ENCODE results near the gene ADI1. TPM values are rescaled to one million over a fixed set of nuclear protein-coding genes. Genes with fewer than 3 reads are reported as not detected.

ADI1 gene
- total and polyA plus RNA-seq, 4 donors = 56.2 to 660 (median 158) TPM

DNA sequence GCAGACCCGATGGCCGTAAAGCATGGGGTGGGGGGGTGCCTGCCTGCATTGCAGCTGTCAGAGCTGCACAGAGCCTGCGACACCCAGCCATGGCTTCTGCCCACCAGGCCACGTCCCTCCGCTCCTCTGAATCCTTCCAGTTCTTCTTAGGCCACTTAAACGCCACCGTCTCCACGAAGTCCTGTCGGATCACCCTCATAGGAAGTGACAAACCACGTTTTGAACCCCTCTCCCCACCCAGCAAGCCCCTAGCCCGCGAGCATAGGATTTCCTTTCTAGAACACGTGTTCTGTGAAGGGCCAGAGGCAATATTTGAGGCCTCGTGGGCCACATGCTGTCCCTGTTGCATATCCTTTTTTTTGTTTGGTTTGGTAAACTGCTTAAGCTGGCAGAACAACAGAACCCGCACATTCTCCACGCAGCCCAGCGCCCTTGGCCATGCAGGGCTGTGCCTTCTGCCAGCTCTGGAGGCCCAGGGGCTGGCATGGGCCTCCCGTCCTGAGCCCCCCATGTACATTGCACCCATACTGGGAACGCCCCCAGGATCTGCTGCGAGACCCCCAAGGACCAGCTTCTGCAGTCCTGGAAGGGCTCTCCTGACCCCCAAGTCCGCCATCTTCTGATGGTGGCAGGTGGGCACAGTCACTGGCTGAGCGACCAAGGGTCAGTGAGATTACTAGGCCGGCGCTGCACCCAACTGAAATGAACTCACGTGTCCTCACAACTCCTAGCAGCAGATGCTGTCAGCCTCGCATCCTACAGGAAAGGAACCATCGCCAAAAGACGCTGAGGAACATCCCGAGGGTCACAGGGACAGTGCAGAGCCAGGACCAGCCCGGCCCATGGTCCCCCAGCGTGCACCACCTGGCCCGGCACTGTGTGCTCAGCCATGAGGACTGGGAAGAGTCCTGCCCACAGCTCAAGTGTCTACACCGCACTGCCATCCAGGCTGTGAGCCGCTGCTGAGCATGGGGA lies 35.1 kb downstream of the ADI1 start:
- WGBS = 94% methylated on average over 34 of the region's 34 CpGs
- Histone ChIP-seq H3K36me3 (ENCODE audit: control insufficient read depth in 4 of 4, insufficient read depth in 3 of 4, low read depth in 1 of 4, low read length in 3 of 4) (peaks cover 0 to 4% (median under 1%) of the 10 kb centered on the region in 4 donors), H3K4me1 (ENCODE audit: control insufficient read depth in 4 of 4, insufficient read depth in 4 of 4, low read length in 3 of 4) (peaks cover 0 to 10% (median 9%) of the 10 kb centered on the region in 4 donors), H3K27me3 (ENCODE audit: control insufficient read depth in 4 of 4, insufficient read depth in 4 of 4, low read length in 3 of 4) (no peaks in the 10 kb centered on the region), H3K9ac (ENCODE audit: low read depth in 1 of 2, low read length in 2 of 2) (no peak overlapping the region), H3K4me3 (ENCODE audit: low read depth in 1 of 3, low read length in 3 of 3) (no peak overlapping the region), H3K9me3 (ENCODE audit: control insufficient read depth in 4 of 4, low read length in 3 of 4) (no peaks in the 10 kb centered on the region), H3K27ac (ENCODE audit: low read depth in 1 of 2, low read length in 2 of 2) (no peak overlapping the region)
- TF ChIP-seq, protein P1, sequence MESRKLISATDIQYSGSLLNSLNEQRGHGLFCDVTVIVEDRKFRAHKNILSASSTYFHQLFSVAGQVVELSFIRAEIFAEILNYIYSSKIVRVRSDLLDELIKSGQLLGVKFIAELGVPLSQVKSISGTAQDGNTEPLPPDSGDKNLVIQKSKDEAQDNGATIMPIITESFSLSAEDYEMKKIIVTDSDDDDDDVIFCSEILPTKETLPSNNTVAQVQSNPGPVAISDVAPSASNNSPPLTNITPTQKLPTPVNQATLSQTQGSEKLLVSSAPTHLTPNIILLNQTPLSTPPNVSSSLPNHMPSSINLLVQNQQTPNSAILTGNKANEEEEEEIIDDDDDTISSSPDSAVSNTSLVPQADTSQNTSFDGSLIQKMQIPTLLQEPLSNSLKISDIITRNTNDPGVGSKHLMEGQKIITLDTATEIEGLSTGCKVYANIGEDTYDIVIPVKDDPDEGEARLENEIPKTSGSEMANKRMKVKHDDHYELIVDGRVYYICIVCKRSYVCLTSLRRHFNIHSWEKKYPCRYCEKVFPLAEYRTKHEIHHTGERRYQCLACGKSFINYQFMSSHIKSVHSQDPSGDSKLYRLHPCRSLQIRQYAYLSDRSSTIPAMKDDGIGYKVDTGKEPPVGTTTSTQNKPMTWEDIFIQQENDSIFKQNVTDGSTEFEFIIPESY (IDR thresholded peaks at IDR 0.05) = no peak
- TF ChIP-seq, protein P2, sequence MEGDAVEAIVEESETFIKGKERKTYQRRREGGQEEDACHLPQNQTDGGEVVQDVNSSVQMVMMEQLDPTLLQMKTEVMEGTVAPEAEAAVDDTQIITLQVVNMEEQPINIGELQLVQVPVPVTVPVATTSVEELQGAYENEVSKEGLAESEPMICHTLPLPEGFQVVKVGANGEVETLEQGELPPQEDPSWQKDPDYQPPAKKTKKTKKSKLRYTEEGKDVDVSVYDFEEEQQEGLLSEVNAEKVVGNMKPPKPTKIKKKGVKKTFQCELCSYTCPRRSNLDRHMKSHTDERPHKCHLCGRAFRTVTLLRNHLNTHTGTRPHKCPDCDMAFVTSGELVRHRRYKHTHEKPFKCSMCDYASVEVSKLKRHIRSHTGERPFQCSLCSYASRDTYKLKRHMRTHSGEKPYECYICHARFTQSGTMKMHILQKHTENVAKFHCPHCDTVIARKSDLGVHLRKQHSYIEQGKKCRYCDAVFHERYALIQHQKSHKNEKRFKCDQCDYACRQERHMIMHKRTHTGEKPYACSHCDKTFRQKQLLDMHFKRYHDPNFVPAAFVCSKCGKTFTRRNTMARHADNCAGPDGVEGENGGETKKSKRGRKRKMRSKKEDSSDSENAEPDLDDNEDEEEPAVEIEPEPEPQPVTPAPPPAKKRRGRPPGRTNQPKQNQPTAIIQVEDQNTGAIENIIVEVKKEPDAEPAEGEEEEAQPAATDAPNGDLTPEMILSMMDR (IDR thresholded peaks at IDR 0.05; ENCODE audit: low read depth, low read length, missing input control) = no peak
- TF ChIP-seq NR2F2 (IDR thresholded peaks at IDR 0.05) = no peak
- TF ChIP-seq, protein P3, sequence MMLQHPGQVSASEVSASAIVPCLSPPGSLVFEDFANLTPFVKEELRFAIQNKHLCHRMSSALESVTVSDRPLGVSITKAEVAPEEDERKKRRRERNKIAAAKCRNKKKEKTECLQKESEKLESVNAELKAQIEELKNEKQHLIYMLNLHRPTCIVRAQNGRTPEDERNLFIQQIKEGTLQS (IDR thresholded peaks at IDR 0.05) = no peak
- TF ChIP-seq, protein P4, sequence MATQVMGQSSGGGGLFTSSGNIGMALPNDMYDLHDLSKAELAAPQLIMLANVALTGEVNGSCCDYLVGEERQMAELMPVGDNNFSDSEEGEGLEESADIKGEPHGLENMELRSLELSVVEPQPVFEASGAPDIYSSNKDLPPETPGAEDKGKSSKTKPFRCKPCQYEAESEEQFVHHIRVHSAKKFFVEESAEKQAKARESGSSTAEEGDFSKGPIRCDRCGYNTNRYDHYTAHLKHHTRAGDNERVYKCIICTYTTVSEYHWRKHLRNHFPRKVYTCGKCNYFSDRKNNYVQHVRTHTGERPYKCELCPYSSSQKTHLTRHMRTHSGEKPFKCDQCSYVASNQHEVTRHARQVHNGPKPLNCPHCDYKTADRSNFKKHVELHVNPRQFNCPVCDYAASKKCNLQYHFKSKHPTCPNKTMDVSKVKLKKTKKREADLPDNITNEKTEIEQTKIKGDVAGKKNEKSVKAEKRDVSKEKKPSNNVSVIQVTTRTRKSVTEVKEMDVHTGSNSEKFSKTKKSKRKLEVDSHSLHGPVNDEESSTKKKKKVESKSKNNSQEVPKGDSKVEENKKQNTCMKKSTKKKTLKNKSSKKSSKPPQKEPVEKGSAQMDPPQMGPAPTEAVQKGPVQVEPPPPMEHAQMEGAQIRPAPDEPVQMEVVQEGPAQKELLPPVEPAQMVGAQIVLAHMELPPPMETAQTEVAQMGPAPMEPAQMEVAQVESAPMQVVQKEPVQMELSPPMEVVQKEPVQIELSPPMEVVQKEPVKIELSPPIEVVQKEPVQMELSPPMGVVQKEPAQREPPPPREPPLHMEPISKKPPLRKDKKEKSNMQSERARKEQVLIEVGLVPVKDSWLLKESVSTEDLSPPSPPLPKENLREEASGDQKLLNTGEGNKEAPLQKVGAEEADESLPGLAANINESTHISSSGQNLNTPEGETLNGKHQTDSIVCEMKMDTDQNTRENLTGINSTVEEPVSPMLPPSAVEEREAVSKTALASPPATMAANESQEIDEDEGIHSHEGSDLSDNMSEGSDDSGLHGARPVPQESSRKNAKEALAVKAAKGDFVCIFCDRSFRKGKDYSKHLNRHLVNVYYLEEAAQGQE (IDR thresholded peaks at IDR 0.05) = no peak
- DNase-seq (ENCODE audit: low spot score) = no peak

DNA sequence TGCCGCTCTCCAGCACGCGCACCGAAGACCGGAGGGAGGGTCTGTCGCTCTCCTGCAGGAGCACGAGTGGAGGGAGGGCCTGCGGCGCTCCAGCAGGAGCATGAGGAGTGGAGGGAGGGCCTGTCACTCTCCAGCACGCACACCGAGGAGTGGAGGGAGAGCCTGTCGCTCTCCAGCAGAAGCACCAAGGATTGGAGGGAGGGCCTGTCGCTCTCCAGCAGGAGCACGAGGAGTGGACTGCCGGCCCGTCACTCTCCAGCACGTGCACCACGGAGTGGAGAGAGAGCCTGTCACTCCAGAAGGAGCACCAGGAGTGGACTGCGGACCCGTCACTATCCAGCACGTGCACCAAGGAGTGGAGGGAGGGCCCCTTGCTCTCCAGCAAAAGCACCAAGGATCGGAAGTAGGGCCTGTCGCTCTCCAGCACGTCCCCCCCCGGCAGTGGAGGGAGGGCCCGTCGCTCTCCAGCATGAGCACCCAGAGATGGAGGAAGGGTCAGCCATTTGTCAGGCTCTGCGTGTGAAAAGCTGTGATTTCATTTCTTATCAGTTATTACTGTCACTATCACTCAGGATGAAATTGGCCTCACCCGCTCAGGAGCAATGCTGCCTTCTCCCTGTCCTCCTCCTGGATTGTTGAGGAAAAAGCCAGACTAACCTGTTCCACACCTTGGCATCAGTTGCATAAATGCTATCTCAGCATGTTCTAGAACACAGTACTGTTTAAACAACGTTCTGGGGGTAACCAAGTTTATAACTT lies 35.9 kb downstream of the ADI1 start:
- Histone ChIP-seq H3K27ac (ENCODE audit: low read depth in 1 of 2, low read length in 2 of 2) (no peak overlapping the region), H3K4me3 (ENCODE audit: low read depth in 1 of 3, low read length in 3 of 3) (no peak overlapping the region), H3K27me3 (ENCODE audit: control insufficient read depth in 4 of 4, insufficient read depth in 4 of 4, low read length in 3 of 4) (no peaks in the 10 kb centered on the region), H3K9ac (ENCODE audit: low read depth in 1 of 2, low read length in 2 of 2) (no peak overlapping the region), H3K4me1 (ENCODE audit: control insufficient read depth in 4 of 4, insufficient read depth in 4 of 4, low read length in 3 of 4) (peaks cover 0 to 10% (median 9%) of the 10 kb centered on the region in 4 donors), H3K36me3 (ENCODE audit: control insufficient read depth in 4 of 4, insufficient read depth in 3 of 4, low read depth in 1 of 4, low read length in 3 of 4) (peaks cover 0 to 12% (median under 1%) of the 10 kb centered on the region in 4 donors), H3K9me3 (ENCODE audit: control insufficient read depth in 4 of 4, low read length in 3 of 4) (no peaks in the 10 kb centered on the region)
- no peak for DNase-seq (ENCODE audit: low spot score)
- no peak for TF ChIP-seq HNF4G (IDR thresholded peaks at IDR 0.05)
- TF ChIP-seq SP1 (IDR thresholded peaks at IDR 0.05) = peak; percentile 83
- WGBS = 86% methylated on average over 30 of the region's 30 CpGs
